CD4-positive, alpha-beta T cell treated with Interleukin-17A for 4 hours (primary cell): ENCODE results near the gene C1orf210.
A peak's percentile ranks its signal among the peaks of the same experiment; 100 is the strongest.

Experiments
- DNase-seq: peaks from one replicate; pipeline ENCODE4 v3.0.0-alpha.2; 2020; ENCODE audit warnings: mixed read lengths

The C1orf210 gene

DNA sequence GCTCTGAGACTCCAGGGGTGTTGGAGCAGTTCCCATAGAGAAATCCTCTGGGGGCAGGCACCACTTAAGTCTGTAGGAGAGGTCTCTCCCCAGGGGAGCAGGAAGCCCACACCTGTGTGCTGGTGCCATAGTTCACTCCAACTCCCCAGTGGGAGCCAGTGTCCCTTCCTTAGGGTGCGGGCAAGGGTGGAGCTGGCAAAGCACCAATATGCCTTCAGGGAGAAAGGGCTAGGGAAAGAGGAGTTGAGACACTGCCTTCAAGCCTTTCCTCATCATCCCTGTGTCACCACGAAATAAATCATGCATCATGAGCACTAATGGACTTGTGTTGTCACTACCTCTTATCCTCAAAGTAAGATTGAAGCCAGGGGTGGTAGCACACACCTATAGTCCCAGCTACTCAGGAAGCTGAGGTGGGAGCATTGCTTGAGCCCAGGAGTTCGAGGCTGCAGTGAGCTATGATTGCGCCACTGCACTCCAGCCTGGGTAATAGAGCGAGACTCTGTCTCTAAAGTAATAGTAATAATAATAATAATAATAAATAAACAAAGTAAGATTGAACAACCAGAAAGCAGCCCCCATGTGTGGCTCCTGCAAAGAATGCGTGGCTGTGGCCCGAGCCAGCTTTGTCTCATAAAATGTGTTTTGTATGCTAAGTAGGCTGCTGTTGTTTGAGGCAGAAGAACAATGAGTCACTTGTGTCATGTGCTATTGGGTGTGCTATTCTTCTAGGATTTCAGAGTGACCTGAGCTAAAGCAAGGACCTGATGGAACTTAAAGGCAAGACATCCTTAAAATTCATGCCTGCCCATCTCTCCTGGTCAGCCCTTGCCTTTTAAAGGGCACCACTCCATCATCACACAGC, 8.7 kb upstream of the C1orf210 start:
- DNase-seq = no peak

DNA sequence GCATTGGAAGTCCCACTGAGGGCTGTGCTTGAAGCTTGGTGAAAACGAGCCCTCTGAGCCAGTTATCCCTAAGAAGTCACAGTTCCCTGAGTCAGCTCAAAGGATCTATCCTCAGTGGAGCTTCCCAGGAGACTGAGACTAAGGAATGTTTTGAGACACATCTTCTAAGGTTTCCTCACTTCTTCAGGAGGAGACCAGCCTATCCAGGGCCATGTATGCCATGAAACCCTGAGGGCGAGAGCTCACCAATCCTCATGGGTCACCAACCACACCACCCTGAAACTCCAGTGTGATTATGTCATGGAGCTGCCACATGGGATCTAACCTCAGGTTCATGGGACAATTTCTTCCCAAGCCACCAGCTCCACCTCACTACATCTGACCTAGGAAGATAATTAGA, 7.8 kb upstream of the C1orf210 start:
- no peak for DNase-seq

DNA sequence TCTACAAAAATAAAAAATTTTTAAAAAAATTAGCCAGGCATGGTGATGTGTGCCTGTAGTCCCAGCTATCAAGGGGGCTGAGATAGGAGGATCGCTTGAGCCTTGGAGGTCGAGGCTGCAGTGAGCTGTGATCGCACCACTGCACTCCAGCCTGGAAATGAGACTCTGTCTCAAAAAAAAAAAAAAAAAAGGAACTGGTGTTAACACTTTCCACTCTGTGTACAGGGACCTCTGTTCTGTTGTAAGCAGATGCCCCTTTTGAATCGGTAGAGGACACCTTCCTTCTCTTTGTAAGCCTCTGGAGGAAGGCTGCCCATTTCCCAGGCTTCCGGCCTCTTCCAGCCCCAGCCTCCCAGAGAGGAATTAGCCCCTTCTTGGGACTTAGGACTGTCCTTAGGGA, 7.3 kb upstream of the C1orf210 start:
- DNase-seq = no peak

DNA sequence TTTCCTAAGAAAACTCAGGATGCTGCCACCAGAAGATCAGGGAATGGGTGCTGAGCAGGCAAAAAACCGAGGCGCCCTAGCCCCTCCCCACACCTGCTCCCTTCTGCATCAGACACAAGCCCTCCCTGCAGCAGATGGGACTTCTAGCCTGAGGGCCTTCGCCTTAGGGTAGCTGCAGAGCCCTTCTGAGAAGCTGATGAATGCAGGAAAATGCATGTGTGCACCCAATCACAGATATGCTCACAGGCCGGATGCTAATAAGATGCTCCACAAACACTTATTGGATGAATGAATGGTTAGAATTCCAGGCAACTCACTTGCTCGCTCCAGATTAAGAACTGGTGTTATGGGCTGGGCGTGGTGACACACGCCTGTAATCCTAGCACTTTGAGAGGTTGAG, 6.8 kb upstream of the C1orf210 start:
- DNase-seq = no peak

DNA sequence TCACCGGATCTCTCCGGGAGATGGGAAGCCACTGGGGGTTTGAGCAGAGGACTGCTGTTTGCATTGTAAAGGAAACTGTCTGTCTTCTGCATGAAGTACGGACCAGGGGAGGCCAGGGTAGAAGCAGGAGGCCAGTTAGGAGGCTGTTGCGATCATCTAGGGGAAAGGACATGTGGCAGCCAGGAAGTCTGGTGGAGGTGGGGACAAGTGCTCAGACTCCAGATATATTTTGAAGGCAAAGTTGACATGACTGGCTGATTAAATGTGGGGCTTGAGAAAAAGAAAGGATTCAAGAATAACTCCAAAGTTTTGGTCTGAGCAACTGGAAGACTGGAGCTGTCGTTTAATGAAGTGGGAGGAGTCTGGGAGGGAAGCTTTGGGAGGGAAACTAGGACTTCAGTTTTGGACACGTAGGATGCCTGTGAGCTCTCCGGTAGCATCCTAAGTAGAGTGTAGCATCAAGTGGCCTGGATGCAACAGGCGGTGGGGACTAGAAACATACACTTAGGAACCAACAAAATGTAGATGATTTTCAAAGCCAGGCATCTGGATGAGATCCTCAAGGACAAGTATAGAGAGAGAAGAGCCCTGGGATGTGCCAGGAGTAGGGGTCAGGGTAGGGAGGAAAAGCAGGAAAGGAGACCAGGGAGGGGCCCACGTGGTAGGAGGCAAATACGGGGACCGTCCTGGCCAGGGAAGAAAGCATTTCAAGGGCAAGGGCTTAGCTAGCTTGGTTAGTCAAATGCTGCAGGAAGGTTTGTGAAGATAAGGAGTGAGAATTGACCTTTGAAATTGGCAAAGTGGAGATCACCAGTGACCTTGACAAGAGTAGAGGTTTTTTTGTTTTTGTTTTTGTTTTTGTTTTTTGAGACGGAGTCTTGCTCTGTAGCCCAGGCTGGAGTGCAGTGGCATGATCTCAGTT, 3.7 kb upstream of the C1orf210 start:
- no peak for DNase-seq

DNA sequence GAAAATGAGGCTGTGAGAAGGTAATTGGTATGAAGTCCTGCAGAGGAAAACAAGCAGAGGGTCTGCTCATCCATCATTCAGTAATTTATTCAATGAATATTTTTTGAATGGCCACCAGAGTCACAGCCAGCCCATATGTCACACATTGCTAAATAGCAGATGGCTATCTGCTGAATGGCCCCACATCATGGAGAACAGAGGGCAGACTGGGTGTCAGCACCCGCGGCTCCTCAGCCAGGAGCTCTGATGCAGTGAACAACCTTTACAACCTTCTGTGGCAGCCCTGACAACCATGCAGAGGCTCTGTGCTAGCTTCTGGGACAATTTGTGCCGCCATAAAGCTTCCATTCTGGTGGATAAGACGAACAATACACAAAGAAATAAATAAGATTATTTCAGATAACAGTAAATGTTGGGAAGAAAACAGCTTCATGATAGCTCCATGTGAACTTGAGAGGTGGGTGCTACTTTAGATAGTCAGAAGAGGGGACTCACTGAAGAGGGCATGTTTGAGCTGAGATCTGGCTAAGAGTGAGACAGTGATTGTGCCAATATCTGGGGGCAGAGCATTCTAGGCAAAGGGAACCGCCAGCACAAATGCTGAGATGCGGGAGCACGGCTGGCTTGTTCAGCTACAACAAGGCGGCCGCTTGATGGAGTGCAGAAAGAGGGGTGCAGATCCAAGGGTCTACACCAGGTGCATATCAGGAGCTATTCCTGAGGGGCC, 2.8 kb upstream of the C1orf210 start:
- no peak for DNase-seq

DNA sequence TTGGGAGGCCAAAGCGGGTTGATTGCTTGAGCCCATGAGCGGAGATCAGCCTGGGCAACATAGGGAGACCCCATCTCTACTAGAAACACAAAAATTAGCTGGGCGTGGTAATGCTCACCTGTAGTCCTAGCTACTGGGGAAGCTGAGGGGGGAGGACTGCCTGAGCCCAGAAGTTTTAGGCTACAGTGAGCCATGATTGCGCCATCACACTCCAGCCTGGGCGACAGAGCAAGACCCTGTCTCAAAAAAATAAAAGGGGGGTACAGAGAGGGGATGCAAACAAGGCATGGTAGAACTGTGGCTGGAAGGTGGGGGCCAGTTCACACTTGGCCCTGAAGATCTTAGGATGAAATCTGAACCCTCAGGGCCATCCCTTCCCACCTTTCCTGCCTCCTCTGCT, 1.2 kb upstream of the C1orf210 start:
- no peak for DNase-seq

DNA sequence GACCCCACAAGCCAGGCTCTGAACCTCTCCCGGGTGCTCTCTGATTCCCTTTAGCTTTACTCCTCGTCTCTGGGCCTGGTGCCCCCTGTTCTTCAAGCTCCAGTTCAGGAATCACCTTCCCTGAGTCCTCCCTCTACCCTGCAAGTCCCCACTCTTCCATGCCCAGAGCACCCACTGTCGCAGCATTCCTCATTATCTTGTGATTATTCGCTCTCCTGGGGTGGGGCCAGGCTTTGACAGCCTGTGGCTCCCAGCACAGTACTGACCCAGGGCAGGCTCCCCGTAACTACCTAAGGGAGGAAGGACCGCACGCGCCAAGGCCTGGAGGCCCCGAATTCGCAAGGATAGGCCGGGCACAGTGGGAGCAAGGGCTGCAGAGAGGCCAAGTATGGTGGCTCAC, 734 bp upstream of the C1orf210 start:
- DNase-seq = no peak

DNA sequence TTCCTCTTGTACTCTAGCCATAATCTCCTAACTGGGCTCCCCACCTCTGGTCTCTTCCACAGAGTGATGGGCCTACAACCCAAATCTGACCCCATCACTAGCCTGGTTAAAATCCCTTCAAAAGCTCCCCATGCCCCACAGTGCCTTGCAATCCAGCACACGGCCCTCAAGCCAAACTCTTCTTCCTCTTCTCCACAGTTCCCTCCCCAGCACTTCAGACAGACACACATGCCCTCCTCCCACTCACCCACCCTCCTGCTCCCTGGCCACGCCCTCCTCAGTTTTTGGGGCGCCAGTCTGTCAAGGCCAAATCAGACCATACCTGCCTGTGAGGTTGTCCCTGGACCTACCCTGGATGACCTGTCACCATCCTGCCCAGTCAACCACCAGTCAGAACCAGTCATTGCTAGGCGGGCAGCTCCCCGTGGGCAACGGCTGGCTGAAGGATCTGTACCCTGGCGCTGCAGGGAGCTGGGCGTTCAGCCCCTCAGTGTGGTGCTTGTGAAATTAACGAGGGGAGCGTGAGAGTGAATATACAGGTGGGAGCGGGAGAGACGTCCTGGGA, 753 bp downstream of the C1orf210 start:
- DNase-seq = no peak

DNA sequence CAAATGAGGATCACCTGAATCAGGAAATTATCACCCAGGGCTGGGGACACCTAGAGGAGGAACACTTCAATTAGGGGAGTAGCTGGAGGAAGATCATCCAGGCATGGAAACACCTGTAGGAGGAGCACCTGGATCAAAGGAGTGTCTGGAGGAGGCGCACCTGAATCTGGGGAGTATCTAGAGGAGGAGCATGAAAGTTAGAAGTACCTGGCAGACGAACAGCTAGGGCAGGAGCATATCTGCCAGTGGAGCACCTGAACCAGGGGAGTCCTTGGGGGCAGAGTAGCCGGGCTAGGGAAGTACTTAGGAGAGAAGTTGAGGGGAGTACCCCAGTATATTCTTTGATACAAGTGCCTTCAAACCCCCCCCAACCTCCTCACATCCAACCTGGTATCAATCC, 1.3 kb downstream of the C1orf210 start:
- DNase-seq = no peak

DNA sequence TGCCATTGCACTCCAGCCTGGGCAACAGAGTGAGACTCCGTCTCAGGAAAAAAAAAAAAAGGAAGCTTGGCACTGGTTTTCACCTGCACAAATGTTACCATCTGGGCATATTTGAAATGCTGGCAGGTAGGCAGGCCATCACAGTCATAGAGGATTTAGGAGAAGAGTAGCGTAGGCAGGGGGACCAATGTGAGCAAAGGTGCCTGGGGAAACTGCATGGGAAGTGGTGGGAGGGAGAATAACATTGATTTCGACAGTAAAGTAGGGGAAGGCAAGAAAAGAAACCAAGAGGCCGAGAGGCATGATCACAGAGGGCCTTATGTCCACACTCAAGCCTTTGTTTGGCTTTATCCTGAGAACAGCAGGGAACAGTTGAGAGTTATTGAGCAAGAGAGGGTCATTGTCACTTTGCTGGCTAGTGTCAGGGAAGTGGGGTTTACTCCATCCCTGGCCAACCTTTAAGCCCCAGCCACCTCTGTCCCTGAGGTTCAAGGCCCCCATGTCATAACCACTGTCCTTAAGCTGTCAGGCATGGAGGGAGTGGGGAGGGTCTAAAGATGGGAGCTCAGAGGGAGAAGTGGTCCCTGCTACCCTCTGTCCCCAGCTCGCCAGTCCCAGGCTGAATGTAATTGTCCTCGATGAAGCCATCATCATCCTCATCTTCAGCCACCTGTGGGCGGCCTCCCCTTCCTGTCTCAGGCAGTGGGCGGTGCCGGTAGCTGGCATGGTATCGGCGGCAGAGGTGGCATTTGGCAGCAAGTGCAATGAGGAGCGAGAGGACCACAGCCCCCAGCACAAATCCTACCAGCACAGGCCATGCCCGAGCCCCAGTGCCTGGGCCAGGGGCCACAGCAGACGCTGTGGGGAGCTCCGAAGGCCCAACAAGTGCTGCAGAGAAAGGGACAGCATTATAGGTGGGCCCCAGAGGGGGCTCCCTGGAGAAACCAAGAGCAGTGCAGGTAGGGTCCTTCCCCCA, 2.9 kb downstream of the C1orf210 start:
- DNase-seq = no peak

DNA sequence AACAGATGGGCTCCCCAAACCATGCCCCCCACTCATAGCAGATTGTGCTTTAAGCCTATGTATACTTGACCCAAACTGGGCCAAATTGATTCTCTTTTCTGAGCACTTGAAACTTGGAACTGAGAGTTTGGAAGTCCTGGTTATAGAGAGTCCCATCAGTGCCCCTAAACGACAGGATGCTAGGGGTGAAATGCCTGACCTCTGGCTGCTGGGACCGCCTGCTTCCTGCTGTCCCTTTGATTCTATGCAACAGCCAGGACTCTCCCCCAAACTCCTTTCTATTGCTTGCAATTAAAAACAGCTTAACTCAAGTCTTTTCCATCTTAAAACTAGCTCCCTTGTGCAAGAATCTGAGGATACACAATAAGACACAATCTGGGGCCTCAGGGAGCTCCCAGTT, 4.7 kb downstream of the C1orf210 start:
- no peak for DNase-seq

DNA sequence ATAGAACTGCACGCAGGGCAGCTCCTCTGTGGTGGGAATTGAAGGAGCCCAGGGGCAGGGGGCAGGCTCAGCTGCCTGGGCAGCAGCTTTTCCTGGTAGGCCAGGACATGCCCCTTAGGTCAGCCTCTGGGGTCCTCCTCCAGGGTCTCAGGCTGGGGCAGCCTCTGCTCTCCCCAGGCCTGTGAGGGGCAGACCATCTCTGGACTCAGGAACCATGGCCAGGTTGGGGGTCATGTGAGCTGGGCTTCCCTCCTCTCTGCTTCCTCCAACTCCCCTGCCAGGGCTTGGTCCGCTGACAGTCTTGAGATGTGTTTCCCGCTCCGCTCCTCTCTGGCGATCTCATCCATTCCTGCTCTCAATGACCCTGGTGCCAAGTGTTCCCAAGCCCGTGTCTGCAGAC, 5.7 kb downstream of the C1orf210 start:
- DNase-seq = no peak

DNA sequence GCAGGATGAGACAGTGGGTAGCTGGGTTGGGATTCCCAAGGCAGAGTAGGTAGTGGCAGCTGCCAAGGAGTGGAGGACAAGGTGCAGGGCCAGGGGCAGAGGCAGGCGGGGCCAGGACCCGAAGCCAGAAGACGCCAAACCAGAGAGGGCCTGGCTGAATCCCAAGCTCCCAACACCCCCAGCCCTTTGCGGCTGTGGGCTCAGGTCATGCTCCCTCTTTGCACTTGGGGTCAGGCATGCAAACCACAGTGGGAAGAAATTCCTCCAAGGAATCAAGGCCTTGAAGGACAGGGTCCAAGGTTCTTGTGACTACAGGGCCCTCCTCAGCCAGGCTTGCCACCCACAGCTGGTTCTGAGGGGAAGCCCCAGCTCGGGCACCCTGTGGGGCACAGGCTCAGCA, 6.2 kb downstream of the C1orf210 start:
- DNase-seq = no peak

DNA sequence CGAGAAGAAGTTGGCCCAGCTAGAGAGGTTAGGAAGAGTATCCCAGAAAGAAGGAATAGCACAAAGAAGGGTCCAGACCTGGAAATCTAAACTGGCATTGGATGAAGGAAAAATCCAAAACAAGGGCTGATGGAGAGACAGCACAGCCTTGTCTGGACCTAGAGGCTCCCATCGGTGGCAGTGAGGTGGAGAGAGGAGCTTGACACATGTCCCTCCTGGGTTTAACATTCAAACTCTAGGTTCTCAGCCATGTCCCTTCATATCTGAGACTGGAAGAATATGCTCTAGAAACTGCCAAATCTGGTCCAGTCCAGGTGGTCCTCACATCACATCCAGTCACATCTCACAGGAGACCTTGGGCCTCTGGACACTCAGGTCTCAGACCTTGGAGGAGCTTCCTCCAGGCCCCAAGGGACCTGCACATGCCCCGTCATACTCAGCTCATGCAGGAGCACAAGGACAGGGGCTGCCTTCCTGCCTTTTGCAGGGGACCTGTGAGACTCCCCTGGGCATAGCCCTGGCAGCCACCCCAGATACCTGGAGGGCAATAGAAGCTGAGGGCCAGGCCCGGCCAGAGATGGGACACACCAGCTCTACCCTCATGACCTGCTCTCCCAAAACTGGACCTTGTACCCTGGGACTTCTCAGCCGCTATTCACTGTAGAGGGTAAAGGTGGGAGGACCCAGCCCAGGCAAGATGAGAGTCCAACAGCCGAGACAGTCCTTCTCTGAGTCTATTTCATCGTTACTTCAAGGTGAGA, 8.1 kb downstream of the C1orf210 start:
- DNase-seq = no peak

DNA sequence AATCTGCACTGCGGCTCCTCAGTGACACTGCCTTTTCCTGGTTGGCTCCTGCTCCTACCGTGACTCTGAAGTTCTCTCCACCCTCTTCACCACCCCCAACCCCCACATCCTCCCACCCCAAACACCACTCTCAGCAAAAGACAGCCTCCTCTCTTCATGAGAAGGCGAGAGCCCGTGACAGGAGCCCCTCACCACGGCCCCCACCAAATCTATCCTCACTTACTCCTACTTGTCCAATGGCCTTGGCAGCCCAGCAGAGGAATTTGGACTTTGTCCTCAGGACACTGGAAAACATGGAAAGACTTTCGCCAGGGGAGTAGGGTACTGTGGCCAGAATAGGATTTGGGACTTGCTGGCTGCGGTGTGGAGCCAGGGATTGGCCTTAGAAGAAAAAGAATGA, 8.7 kb downstream of the C1orf210 start:
- DNase-seq = no peak

DNA sequence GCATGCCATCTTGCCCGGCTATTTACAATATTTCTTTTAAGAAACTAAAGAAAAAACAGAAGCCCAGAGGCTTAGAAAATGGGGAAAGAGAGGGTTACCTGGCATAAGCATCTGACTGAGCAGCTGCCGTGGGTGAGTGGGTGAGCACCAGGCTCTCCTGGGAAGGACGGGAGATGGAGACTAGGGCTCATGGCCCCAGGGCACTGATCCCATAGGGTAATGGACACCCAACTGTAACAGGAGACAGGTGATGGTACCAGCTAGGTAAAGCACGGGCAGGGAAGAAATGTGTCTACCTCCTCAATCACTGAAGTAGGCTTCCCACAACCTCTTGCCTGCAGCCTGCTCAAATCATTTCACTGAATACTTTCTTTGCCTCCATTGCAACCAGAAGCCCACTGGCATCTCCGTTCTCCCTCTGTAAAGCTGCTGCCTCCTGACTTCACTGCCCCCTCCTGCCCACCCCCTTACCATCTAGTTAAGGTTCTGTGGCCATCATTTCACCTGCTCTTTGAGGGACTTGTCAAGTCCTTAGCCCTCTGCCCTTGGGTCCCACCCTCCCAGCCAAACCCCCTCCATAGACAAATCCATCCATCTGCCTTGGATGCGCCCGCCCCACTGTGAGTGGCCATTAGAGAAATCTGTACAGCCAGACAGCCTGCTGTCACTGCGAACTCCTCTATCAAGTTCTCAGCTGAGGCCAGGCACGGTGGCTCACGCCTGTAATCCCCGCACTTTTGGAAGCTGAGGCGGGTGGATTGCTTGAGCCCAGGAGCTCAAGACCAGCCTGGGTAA, 9.4 kb downstream of the C1orf210 start:
- DNase-seq = no peak

DNA sequence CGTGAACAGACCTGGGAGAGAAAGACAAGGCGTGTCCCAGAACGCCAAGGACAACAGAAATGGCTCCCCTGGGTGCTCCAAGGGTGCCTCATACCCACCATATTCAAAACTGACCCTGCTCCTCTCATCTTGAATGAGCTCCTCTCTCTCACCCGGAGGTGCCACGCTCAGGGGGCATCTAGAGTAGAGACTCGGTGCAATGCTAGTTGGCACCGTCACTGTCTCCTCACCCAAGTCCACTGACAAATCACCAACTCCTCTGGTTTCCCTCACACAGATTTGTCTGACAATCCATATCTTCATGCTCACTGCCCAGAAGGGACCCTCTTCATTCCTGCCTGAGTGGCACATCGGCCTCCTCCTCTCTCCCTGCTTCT, 10.6 kb downstream of the C1orf210 start:
- no peak for DNase-seq

DNA sequence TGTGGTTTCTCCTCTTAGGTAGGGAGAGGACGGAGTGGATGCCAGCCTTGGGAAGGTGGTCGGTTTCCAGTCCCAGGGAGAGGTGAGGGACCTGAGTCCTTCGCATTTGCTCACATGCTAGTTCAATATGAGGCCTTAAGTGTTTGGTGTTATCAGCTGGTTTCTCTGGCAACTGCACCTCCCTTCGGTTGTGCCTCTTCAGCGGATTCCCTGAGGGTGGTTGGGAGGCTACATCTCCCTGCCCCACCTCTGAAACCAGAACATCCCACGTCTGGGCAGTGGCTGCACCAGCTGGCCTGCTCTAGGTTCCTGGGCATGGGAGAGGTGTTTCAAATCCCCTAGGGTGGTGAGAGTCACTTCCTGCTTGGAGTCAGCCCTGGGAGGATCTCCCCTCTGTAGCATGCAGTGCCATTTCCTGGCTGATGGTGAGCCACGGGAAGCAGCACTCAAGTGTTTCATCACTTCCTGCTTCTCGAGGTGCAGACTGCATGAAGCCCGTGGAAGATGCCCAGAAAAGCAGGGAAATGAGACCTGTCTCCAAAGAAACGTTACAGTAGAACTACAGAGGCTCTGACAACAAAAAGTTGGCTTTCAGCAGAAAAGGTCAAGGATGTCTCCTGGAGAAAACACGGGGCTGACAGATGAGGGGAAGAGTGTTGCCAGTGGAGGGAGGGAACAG, 11.1 kb downstream of the C1orf210 start:
- DNase-seq = peak; percentile 58

DNA sequence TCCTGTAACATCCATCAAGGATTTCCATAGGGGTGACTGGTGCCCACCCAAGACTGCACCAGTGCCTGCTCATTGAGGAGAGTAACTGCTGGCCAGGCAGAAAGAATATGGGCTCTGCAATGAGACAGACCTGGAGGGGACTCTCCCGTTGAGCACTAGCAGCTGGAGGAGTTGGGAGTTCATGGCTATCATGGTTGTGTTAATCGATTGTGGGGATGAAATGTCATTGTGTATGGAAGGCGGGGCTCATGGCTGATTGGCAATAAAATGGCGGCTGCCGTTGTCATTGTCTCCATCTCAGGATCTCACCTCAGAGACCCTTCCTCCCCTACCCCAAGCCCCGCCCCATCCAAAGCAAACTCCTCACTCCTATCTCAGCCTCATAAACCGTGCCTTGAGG, 11.7 kb downstream of the C1orf210 start:
- no peak for DNase-seq
